ENCODE measurements around the gene WDR59. TPM values are rescaled to one million over a fixed set of nuclear protein-coding genes. Genes with fewer than 3 reads are reported as not detected.
"Not testable (repeated sequence)": the region's sequence is repeated elsewhere in the genome, so short reads cannot be mapped to it uniquely, and the experiment has no call there.

Gene WDR59
- total and polyA plus RNA-seq, 9 of the 15 experiments (the other 6 are each of a cell fraction or from before 2014, with no cell fraction given), result 12.7 to 126 (median 34.7) TPM

DNA sequence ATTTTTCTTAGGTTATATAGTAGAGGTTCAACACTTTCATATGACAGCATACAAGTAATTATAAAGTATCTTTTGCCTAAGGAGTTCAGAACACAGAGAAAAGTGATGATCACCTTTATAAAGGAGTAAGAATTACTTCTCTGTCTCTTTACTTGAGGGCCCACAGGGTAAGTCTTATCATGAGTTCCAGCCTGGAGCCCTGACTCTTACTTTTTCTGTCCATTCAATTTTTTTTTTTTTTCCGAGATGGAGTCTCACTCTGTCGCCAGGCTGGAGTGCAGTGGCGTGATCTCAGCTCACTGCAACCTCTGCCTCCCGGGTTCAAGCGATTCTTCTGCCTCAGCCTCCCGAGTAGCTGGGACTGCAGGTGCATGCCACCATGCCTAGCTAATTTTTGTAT, 28.2 kb upstream of the WDR59 start:
- not testable (repeated sequence) for H2AFZ ChIP-seq (ENCODE audit: low read depth, low read length)
- TF ChIP-seq CBFA2T2 (conservative IDR thresholded peaks at IDR 0.05), result 0 out of 2 replicates have a peak, but pooled peaks have one; percentile 3
- TF ChIP-seq TRIM24 (IDR thresholded peaks at IDR 0.05), result peak in 1 of 2 experiments; percentile 10; a peak in 1 of 4 replicates
- peak; percentile 32; the same call in 1 of the 2 replicates for TF ChIP-seq MTA2 (IDR thresholded peaks at IDR 0.05; ENCODE audit: low read depth)
- TF ChIP-seq MEF2D (tag; conservative IDR thresholded peaks at IDR 0.05; ENCODE audit: low read depth), result 0 out of 2 replicates have a peak, but pooled peaks have one; percentile 35
- peak; percentile 37; the same call in 1 of the 2 replicates for TF ChIP-seq L3MBTL2 (IDR thresholded peaks at IDR 0.05)
- TF ChIP-seq HDAC1 (IDR thresholded peaks at IDR 0.05), result peak in 1 of 2 experiments; percentile 29; a peak in 1 of 4 replicates
- TF ChIP-seq ZNF384 (IDR thresholded peaks at IDR 0.05; ENCODE audit: low read depth, low read length), result peak; percentile 78
- peak; percentile 29; the same call in 1 of the 2 replicates for TF ChIP-seq TAL1 (IDR thresholded peaks at IDR 0.05)
- TF ChIP-seq HLTF (IDR thresholded peaks at IDR 0.05), result 0 out of 2 replicates have a peak, but pooled peaks have one; percentile 11
- TF ChIP-seq SMARCA4 (IDR thresholded peaks at IDR 0.05), result peak; percentile 46; the same call in 1 of the 2 replicates
- 0 out of 2 replicates have a peak, but pooled peaks have one; percentile 23 for TF ChIP-seq HDGF (IDR thresholded peaks at IDR 0.05)
- TF ChIP-seq ARID1B (IDR thresholded peaks at IDR 0.05), result peak; percentile 47
- TF ChIP-seq DPF2 (IDR thresholded peaks at IDR 0.05), result peak; percentile 69
- TF ChIP-seq, protein P1, sequence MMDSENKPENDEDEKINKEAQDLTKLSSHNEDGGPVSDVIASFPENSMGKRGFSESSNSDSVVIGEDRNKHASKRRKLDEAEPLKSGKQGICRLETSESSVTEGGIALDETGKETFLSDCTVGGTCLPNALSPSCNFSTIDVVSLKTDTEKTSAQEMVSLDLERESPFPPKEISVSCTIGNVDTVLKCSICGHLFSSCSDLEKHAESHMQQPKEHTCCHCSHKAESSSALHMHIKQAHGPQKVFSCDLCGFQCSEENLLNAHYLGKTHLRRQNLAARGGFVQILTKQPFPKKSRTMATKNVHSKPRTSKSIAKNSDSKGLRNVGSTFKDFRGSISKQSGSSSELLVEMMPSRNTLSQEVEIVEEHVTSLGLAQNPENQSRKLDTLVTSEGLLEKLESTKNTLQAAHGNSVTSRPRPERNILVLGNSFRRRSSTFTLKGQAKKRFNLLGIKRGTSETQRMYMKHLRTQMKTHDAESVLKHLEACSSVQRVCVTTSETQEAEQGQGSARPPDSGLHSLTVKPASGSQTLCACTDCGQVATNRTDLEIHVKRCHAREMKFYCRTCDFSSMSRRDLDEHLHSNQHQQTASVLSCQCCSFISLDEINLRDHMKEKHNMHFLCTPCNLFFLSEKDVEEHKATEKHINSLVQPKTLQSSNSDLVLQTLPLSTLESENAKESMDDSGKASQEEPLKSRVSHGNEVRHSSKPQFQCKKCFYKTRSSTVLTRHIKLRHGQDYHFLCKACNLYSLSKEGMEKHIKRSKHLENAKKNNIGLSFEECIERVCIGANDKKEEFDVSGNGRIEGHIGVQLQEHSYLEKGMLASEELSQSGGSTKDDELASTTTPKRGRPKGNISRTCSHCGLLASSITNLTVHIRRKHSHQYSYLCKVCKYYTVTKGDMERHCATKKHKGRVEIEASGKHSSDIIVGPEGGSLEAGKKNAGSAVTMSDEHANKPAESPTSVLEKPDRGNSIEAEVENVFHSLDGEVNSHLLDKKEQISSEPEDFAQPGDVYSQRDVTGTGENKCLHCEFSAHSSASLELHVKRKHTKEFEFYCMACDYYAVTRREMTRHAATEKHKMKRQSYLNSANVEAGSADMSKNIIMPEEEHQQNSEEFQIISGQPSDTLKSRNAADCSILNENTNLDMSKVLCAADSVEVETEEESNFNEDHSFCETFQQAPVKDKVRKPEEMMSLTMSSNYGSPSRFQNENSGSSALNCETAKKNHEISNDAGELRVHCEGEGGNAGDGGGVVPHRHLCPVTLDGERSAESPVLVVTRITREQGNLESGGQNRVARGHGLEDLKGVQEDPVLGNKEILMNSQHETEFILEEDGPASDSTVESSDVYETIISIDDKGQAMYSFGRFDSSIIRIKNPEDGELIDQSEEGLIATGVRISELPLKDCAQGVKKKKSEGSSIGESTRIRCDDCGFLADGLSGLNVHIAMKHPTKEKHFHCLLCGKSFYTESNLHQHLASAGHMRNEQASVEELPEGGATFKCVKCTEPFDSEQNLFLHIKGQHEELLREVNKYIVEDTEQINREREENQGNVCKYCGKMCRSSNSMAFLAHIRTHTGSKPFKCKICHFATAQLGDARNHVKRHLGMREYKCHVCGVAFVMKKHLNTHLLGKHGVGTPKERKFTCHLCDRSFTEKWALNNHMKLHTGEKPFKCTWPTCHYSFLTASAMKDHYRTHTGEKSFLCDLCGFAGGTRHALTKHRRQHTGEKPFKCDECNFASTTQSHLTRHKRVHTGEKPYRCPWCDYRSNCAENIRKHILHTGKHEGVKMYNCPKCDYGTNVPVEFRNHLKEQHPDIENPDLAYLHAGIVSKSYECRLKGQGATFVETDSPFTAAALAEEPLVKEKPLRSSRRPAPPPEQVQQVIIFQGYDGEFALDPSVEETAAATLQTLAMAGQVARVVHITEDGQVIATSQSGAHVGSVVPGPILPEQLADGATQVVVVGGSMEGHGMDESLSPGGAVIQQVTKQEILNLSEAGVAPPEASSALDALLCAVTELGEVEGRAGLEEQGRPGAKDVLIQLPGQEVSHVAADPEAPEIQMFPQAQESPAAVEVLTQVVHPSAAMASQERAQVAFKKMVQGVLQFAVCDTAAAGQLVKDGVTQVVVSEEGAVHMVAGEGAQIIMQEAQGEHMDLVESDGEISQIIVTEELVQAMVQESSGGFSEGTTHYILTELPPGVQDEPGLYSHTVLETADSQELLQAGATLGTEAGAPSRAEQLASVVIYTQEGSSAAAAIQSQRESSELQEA (IDR thresholded peaks at IDR 0.05; ENCODE audit: low read depth), result 0 out of 2 replicates have a peak, but pooled peaks have one; percentile 15
- 0 out of 2 replicates have a peak, but pooled peaks have one; percentile 34 for TF ChIP-seq NKRF (IDR thresholded peaks at IDR 0.05; ENCODE audit: borderline replicate concordance)
- 0 out of 2 replicates have a peak, but pooled peaks have one; percentile 31 for TF ChIP-seq BCOR (IDR thresholded peaks at IDR 0.05)

More for the DNA sequence above, 28.2 kb upstream of the WDR59 start:
- CTCF ChIA-PET (ENCODE audit: low intra/inter-chr PET ratio); H3K27me3 ChIP-seq (ENCODE audit: control insufficient read depth in 2 of 2, insufficient read depth in 2 of 2, low read length in 2 of 2); FAIRE-seq; H3K9me1 ChIP-seq (ENCODE audit: control insufficient read depth, insufficient read depth, low read length); in situ Hi-C loops (cut with MboI); BruUV-seq (replicated peaks); intact Hi-C loops (cut with micrococcal nuclease); H4K20me1 ChIP-seq (replicated peaks; ENCODE audit: control insufficient read depth, insufficient read depth, low read length); H3K36me3 ChIP-seq (ENCODE audit: control insufficient read depth, insufficient read depth, low read length); H3K4me3 ChIP-seq; H3K9me3 ChIP-seq (replicated peaks; ENCODE audit: control insufficient read depth, insufficient read depth, low read depth, low read length): not testable (repeated sequence)
- Histone ChIP-seq H3K79me2 (ENCODE audit: control insufficient read depth, insufficient read depth, low read length) (peaks cover 98% of the 10 kb centered on the region), H3K27ac (ENCODE audit: extremely low read depth, low read depth, low read length) (peak overlapping the region; percentile 82; the same call in 2 of the 3 replicates), H3K4me2 (ENCODE audit: insufficient read depth, low read length) (peak overlapping the region; percentile 63), H3K4me1 (replicated peaks in 1 of 2; ENCODE audit: control insufficient read depth in 2 of 2, insufficient read depth in 2 of 2, low read length in 2 of 2) (peaks cover 22 to 41% of the 10 kb centered on the region in 2 experiments), H3K9ac (ENCODE audit: insufficient read depth in 1 of 2, low read depth in 2 of 2, low read length in 2 of 2) (peak overlapping the region in 1 of 2 experiments; percentile 54; a peak in 1 of 4 replicates)
- WGBS (ENCODE audit: insufficient coverage, low coverage, missing lambda C conversion rate), result 23% methylated on average over 3 of the region's 6 CpGs
- POLR2A ChIA-PET, result interaction anchor here (0.6 to 4.5 kb wide), 7 partner anchors 8 to 104 kb away, joined by 3 to 32 read pairs (median 5); no protein-coding TSS in a partner anchor
- ATAC-seq (peak; percentile 58), DNase-seq (ENCODE audit: extremely low read depth in 1 of 4, low spot score in 3 of 4) (peak in 2 of 4 experiments; percentile 42 to 61)
